Body of pancreas (tissue), 4 donors: Measurements from ENCODE around the gene SH2B2. TPM values are rescaled to one million over a fixed set of nuclear protein-coding genes. Genes with fewer than 3 reads are reported as not detected.

Source experiments
- ATAC-seq: fragments of 150-250 bp; one replicate; pipeline ENCODE4 v1.9.1; 2016
- DNase-seq, 4 donors: peaks; one replicate each; pipeline ENCODE4 v3.0.0-alpha.2; 2019
- H3K27ac ChIP-seq, 4 donors: fragments of 200-600 bp; sonication (generic); 1 replicate in 3 of 4; 2 replicates in 1 of 4; pipeline versions ENCODE4 v1.5.1 to v1.6.1; 2016 to 2019; ENCODE audit warnings: mild to moderate bottlenecking in 1 of 4, mixed read lengths in 1 of 4, moderate library complexity in 1 of 4
- H3K27me3 ChIP-seq, 2 donors: fragments of 200-600 bp; sonication (generic); one replicate each; pipeline ENCODE4 v1.6.0; 2016; ENCODE audit warnings: mild to moderate bottlenecking in 1 of 2
- H3K36me3 ChIP-seq, 2 donors: fragments of 200-600 bp; sonication (generic); replicated peaks in 1 of 2; 2 replicates each; pipeline ENCODE4 v1.5.1; 2016; ENCODE audit warnings: low read depth in 2 of 2; ENCODE audit not compliant: insufficient read depth in 1 of 2
- H3K4me1 ChIP-seq: fragments of 200-600 bp; sonication (generic); one replicate; pipeline ENCODE4 v1.6.0; 2016
- H3K4me3 ChIP-seq, 2 donors: fragments of 200-600 bp; sonication (generic); 1 replicate in 1 of 2; 2 replicates in 1 of 2; pipeline ENCODE4 v1.5.1; 2016 to 2019
- H3K9me3 ChIP-seq, 3 donors: fragments of 200-600 bp; sonication (generic); 1 replicate in 2 of 3; 2 replicates in 1 of 3; pipeline ENCODE4 v1.5.1; 2016
- POLR2A ChIP-seq, 3 donors: fragments of 450-650 bp; IDR thresholded peaks; one replicate each; pipeline ENCODE4 v1.6.1; 2016; ENCODE audit warnings: antibody characterized with exemption in 3 of 3, mild to moderate bottlenecking in 2 of 3
- WGBS, 2 donors: methylation state at CpG; one replicate each; pipeline ENCODE4 v1.1.5; 2017; 5-methylcytosine and 5-hydroxymethylcytosine counted together
- intact Hi-C: fragments of 100-400 bp; cut with DNase I; formaldehyde crosslinking; loops from one replicate; pipeline ENCODE4 v1.15.1; 2023
- total RNA-seq, 2 donors: library from RNA; depleted of rRNA; stranded (reverse); fragments of >200 nt; gene quantifications; one replicate each; pipeline ENCODE4 v1.1.0, GENCODE V29; 2016
- TF ChIP-seq, protein P1 (sequence below), 7 experiments: fragments of 450-650 bp in 4 of 7; fragments of 200-600 bp in 3 of 7; sonication (generic) in 3 of 7; IDR thresholded peaks; one replicate each; pipeline ENCODE4 v1.5.1; 2016 to 2019; ENCODE audit warnings: antibody characterized with exemption in 7 of 7

Gene SH2B2
- total RNA-seq, 2 donors from 2014 or later, result 1.0 to 6.3 TPM

- H3K9me3 ChIP-seq, result no peaks in the 10 kb centered on the region
- H3K4me1 ChIP-seq, result peaks cover 15% of the 10 kb centered on the region
- no peak overlapping the region for H3K27ac ChIP-seq
- H3K36me3 ChIP-seq, result no peaks in the 10 kb centered on the region
- 59 to 62% methylated on average over 2 of the region's 2 CpGs for WGBS, 2 donors
- no peak overlapping the region for H3K4me3 ChIP-seq
- ATAC-seq, result no peak
- H3K27me3 ChIP-seq, result no peaks in the 10 kb centered on the region
- intact Hi-C loops, result no loop called here
- TF ChIP-seq POLR2A (IDR thresholded peaks at IDR 0.05), result no peak
- TF ChIP-seq, protein P1, sequence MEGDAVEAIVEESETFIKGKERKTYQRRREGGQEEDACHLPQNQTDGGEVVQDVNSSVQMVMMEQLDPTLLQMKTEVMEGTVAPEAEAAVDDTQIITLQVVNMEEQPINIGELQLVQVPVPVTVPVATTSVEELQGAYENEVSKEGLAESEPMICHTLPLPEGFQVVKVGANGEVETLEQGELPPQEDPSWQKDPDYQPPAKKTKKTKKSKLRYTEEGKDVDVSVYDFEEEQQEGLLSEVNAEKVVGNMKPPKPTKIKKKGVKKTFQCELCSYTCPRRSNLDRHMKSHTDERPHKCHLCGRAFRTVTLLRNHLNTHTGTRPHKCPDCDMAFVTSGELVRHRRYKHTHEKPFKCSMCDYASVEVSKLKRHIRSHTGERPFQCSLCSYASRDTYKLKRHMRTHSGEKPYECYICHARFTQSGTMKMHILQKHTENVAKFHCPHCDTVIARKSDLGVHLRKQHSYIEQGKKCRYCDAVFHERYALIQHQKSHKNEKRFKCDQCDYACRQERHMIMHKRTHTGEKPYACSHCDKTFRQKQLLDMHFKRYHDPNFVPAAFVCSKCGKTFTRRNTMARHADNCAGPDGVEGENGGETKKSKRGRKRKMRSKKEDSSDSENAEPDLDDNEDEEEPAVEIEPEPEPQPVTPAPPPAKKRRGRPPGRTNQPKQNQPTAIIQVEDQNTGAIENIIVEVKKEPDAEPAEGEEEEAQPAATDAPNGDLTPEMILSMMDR (IDR thresholded peaks at IDR 0.05), result no peak
- no peak for DNase-seq
Measured at GRCh38 chr7:102291916-102292267, 5.2 kb downstream of the SH2B2 start.

- TF ChIP-seq POLR2A (IDR thresholded peaks at IDR 0.05), result no peak
- TF ChIP-seq, protein P1 (IDR thresholded peaks at IDR 0.05), result no peak
- Histone ChIP-seq H3K4me3 (no peak overlapping the region), H3K9me3 (no peaks in the 10 kb centered on the region), H3K36me3 (no peaks in the 10 kb centered on the region), H3K27me3 (no peaks in the 10 kb centered on the region), H3K4me1 (peaks cover 3% of the 10 kb centered on the region), H3K27ac (no peak overlapping the region)
- DNase-seq (no peak), ATAC-seq (no peak)
- WGBS, 2 donors, result 26 to 34% methylated on average over 27 to 34 of the region's 36 CpGs
- intact Hi-C loops, result no loop called here
Measured at GRCh38 chr7:102292813-102293798, 6.4 kb downstream of the SH2B2 start.

- Histone ChIP-seq H3K27ac (no peak overlapping the region), H3K9me3 (no peaks in the 10 kb centered on the region), H3K4me1 (no peaks in the 10 kb centered on the region), H3K27me3 (no peaks in the 10 kb centered on the region), H3K36me3 (no peaks in the 10 kb centered on the region), H3K4me3 (no peak overlapping the region)
- ATAC-seq (no peak), DNase-seq (no peak)
- intact Hi-C loops, result no loop called here
- 53 to 79% methylated on average over 2 to 3 of the region's 3 CpGs for WGBS, 2 donors
- TF ChIP-seq POLR2A (IDR thresholded peaks at IDR 0.05), result no peak
- TF ChIP-seq, protein P1 (IDR thresholded peaks at IDR 0.05), result no peak
Measured at GRCh38 chr7:102294589-102294988, 7.9 kb downstream of the SH2B2 start.

DNA sequence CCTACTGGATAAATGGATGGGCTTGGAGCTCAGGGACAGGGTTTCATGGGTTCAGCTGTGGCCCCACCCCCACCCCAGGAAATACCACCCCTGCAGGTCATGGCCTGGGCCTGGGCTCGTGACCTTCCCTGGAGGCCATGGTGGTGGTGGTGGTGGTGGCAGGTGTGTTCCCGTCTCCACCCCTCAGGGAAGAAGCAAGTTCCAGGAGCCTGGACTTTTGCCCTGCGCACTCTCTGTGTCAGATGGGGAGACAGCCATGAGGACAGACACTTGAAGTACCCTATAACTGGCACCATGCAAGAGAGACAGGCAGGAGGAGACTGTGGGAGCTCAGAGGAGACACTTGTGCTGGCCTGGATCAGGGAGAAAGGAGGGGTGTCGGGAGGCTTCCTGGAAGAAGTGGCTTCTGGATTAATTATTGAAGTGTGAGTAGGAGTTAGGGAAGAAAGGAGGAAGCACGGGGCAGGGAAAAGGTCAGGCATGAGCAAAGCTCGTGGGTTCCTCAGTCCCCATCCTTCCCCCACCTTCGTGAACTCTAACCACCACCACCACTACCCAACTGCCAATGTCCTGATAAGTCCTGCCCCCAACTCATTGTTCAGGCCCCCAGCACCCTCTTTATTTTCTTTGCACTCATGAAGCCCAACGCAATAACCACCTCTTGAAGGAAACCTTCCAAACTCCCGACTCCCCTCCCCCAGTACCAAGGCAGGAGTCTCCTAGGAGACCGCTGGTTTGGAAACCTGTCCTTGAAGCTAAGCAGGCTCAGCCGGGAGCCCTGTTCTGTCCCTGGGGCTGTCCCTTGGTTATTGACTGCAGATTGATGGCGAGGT lies 8.9 kb downstream of the SH2B2 start:
- WGBS, 2 donors, result 66 to 74% methylated on average over 9 to 12 of the region's 12 CpGs
- DNase-seq, result no peak
- ATAC-seq, result no peak

More for the DNA sequence above, 8.9 kb downstream of the SH2B2 start:
- no peak overlapping the region for H3K27ac ChIP-seq
- no peaks in the 10 kb centered on the region for H3K36me3 ChIP-seq
- H3K4me3 ChIP-seq, result no peak overlapping the region
- H3K9me3 ChIP-seq, result no peaks in the 10 kb centered on the region
- peaks cover 4% of the 10 kb centered on the region for H3K4me1 ChIP-seq
- intact Hi-C loops, result no loop called here
- H3K27me3 ChIP-seq, result no peaks in the 10 kb centered on the region
- TF ChIP-seq POLR2A (IDR thresholded peaks at IDR 0.05), result no peak
- TF ChIP-seq, protein P1 (IDR thresholded peaks at IDR 0.05), result no peak
